HEK293 (cell line): ENCODE measurements around the gene ZNF593OS.

Experiments
- CTCF ChIA-PET: fragments of 350-600 bp; formaldehyde crosslinking; extraction: SDS; loops from one replicate; lab custom pipeline; 2021; ENCODE audit warnings: antibody characterized with exemption; lab: Yijun Ruan, JAX
- POLR2A ChIA-PET: fragments of 300-600 bp; formaldehyde crosslinking; extraction: SDS; loops from one replicate; lab custom pipeline; 2020; ENCODE audit warnings: antibody characterized with exemption, inconsistent platforms; lab: Yijun Ruan, JAX
- H3K27ac ChIP-seq: fragments of 200-500 bp; sonication (Bioruptor generic); 2 replicates; pipeline ENCODE4 v1.5.1; 2014; ENCODE audit warnings: low read depth, low read length, control low read depth, inconsistent platforms; ENCODE audit errors: extremely low read depth
- H3K36me3 ChIP-seq, 2 experiments: fragments of 200-500 bp in 1 of 2; sonication (Bioruptor generic) in 1 of 2; 1 replicate in 1 of 2; 2 replicates in 1 of 2; pipeline ENCODE4 v1.5.1; 2014 to 2017; ENCODE audit warnings: inconsistent platforms in 2 of 2, low read length in 2 of 2; ENCODE audit not compliant: control insufficient read depth in 2 of 2, insufficient read depth in 1 of 2
- H3K4me1 ChIP-seq: fragments of 200-500 bp; sonication (Bioruptor generic); 2 replicates; pipeline ENCODE4 v1.5.1; 2014; ENCODE audit warnings: mild to moderate bottlenecking, low read length, inconsistent platforms; ENCODE audit not compliant: control insufficient read depth, insufficient read depth
- H3K4me3 ChIP-seq: 2 replicates; pipeline ENCODE4 v1.5.1; 2011; ENCODE audit warnings: low read depth, mild to moderate bottlenecking, control low read depth, low read length, moderate library complexity
- H3K9me3 ChIP-seq: fragments of 200-500 bp; sonication (Bioruptor generic); 2 replicates; pipeline ENCODE4 v1.5.1; 2014; ENCODE audit warnings: low read depth, low read length, inconsistent platforms; ENCODE audit not compliant: control insufficient read depth, insufficient read depth
- SALL2 ChIP-seq: fragments of 450-650 bp; formaldehyde crosslinking; IDR thresholded peaks from 2 replicates; pipeline ENCODE4 v1.5.0; 2017; ENCODE audit warnings: missing biosample characterization, mild to moderate bottlenecking, missing genetic modification characterization, borderline replicate concordance
- YY2 ChIP-seq: fragments of 450-650 bp; formaldehyde crosslinking; IDR thresholded peaks from 2 replicates; pipeline ENCODE4 v1.5.1; 2016; ENCODE audit warnings: missing biosample characterization, missing genetic modification characterization
- ZFHX2 ChIP-seq: fragments of 450-650 bp; formaldehyde crosslinking; conservative IDR thresholded peaks from 2 replicates; pipeline ENCODE4 v1.5.1; 2016; ENCODE audit warnings: missing biosample characterization, missing genetic modification characterization
- ZFP3 ChIP-seq: fragments of 450-650 bp; formaldehyde crosslinking; IDR thresholded peaks from 2 replicates; pipeline ENCODE4 v1.5.1; 2016; ENCODE audit warnings: low read depth, missing biosample characterization, missing genetic modification characterization
- ZNF174 ChIP-seq: fragments of 450-650 bp; formaldehyde crosslinking; IDR thresholded peaks from 2 replicates; pipeline ENCODE4 v1.5.0; 2017; ENCODE audit warnings: missing biosample characterization, mild to moderate bottlenecking, missing genetic modification characterization
- ZNF2 ChIP-seq: fragments of 450-650 bp; formaldehyde crosslinking; IDR thresholded peaks from 2 replicates; pipeline ENCODE4 v1.5.1; 2016; ENCODE audit warnings: missing biosample characterization, missing genetic modification characterization
- ZNF24 ChIP-seq: fragments of 450-650 bp; formaldehyde crosslinking; IDR thresholded peaks from 2 replicates; pipeline ENCODE4 v1.5.1; 2016; ENCODE audit warnings: missing biosample characterization, missing genetic modification characterization
- ZNF292 ChIP-seq: fragments of 450-650 bp; formaldehyde crosslinking; IDR thresholded peaks from 2 replicates; pipeline ENCODE4 v1.5.1; 2016; ENCODE audit warnings: low read depth, missing biosample characterization, missing genetic modification characterization, borderline replicate concordance
- ZNF324 ChIP-seq: fragments of 450-650 bp; formaldehyde crosslinking; IDR thresholded peaks from 2 replicates; pipeline ENCODE4 v1.5.1; 2016; ENCODE audit warnings: missing biosample characterization, missing genetic modification characterization
- ZNF521 ChIP-seq: fragments of 450-650 bp; formaldehyde crosslinking; IDR thresholded peaks from 2 replicates; pipeline ENCODE4 v1.5.1; 2017; ENCODE audit warnings: missing biosample characterization, mild to moderate bottlenecking, missing genetic modification characterization
- ZNF558 ChIP-seq: fragments of 450-650 bp; formaldehyde crosslinking; IDR thresholded peaks from 2 replicates; pipeline ENCODE4 v1.5.1; 2016; ENCODE audit warnings: missing biosample characterization, missing genetic modification characterization
- ZNF677 ChIP-seq: fragments of 450-650 bp; IDR thresholded peaks from 2 replicates; pipeline ENCODE4 v1.5.0; 2018; ENCODE audit warnings: missing biosample characterization, mild to moderate bottlenecking, missing genetic modification characterization, moderate library complexity
- ZNF785 ChIP-seq: fragments of 450-650 bp; formaldehyde crosslinking; IDR thresholded peaks from 2 replicates; pipeline ENCODE4 v1.5.1; 2016; ENCODE audit warnings: missing biosample characterization, missing genetic modification characterization
- ZNF843 ChIP-seq: fragments of 450-650 bp; formaldehyde crosslinking; IDR thresholded peaks from 2 replicates; pipeline ENCODE4 v1.5.1; 2016; ENCODE audit warnings: missing biosample characterization, missing genetic modification characterization
- ZSCAN23 ChIP-seq: fragments of 450-650 bp; formaldehyde crosslinking; IDR thresholded peaks from 2 replicates; pipeline ENCODE4 v1.5.1; 2016; ENCODE audit warnings: missing biosample characterization, missing genetic modification characterization
- TF ChIP-seq, protein P1 (sequence below): fragments of 450-650 bp; formaldehyde crosslinking; IDR thresholded peaks from 2 replicates; pipeline ENCODE4 v1.5.1; 2016; ENCODE audit warnings: missing biosample characterization, missing genetic modification characterization, low read depth
- TF ChIP-seq, protein P2 (sequence below): fragments of 450-650 bp; formaldehyde crosslinking; IDR thresholded peaks from 2 replicates; pipeline ENCODE4 v1.5.1; 2016; ENCODE audit warnings: missing biosample characterization, missing genetic modification characterization
- TF ChIP-seq, protein P3 (sequence below): sonication (generic); formaldehyde crosslinking; IDR thresholded peaks from 2 replicates; pipeline ENCODE4 v1.8.1; 2022; ENCODE audit warnings: mild to moderate bottlenecking, moderate library complexity, missing genetic modification reagents
- TF ChIP-seq, protein P4 (sequence below): fragments of 450-650 bp; formaldehyde crosslinking; IDR thresholded peaks from 2 replicates; pipeline ENCODE4 v1.5.1; 2016; ENCODE audit warnings: missing biosample characterization, missing genetic modification characterization

The ZNF593OS gene

DNA sequence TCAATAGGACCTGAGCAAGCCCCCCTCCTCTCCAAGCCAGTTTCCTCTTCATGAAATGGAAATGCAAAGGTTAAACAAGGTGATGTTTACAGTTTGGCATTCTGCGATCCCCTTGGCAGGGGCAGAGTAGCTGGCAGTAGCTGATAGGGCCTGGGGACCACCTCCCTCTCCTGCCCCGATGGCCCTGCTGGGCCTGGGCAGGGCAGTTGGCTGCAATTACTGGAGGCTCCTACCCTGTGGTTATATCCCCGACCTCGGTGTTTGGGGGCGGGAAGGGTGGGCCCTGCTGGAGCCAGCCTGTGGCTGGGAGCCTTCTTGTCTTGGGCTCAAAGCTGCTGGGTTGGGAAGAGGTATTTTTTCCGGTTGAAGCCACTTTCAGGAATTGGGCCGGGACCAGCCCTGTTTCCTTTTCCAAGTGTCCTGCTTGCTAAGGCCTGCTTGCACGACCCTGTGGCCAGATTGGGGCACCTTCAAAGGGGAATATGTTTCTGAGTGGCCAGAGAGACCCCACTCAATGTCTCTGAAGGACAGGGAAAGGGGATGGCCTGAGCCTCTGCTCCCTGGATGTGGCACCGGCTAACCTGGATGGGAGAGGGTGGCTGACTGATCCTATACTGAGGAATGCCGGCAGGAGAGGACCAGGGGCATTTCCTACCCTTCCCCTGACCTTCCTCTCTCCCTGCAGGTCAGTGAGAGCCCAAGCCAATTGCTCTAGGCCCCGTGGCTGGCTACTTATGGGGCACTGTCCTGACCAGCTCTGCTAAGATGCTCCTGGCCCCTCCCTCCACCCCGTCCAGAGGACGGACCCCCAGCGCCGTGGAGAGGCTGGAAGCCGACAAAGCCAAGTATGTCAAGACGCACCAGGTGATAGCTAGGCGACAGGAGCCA is 10.9 kb downstream of the ZNF593OS start (continued):
- TF ChIP-seq, protein P1, sequence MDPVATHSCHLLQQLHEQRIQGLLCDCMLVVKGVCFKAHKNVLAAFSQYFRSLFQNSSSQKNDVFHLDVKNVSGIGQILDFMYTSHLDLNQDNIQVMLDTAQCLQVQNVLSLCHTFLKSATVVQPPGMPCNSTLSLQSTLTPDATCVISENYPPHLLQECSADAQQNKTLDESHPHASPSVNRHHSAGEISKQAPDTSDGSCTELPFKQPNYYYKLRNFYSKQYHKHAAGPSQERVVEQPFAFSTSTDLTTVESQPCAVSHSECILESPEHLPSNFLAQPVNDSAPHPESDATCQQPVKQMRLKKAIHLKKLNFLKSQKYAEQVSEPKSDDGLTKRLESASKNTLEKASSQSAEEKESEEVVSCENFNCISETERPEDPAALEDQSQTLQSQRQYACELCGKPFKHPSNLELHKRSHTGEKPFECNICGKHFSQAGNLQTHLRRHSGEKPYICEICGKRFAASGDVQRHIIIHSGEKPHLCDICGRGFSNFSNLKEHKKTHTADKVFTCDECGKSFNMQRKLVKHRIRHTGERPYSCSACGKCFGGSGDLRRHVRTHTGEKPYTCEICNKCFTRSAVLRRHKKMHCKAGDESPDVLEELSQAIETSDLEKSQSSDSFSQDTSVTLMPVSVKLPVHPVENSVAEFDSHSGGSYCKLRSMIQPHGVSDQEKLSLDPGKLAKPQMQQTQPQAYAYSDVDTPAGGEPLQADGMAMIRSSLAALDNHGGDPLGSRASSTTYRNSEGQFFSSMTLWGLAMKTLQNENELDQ = no peak
- no peak for TF ChIP-seq ZNF292 (tag by site-specific recombination)
- TF ChIP-seq, protein P2, sequence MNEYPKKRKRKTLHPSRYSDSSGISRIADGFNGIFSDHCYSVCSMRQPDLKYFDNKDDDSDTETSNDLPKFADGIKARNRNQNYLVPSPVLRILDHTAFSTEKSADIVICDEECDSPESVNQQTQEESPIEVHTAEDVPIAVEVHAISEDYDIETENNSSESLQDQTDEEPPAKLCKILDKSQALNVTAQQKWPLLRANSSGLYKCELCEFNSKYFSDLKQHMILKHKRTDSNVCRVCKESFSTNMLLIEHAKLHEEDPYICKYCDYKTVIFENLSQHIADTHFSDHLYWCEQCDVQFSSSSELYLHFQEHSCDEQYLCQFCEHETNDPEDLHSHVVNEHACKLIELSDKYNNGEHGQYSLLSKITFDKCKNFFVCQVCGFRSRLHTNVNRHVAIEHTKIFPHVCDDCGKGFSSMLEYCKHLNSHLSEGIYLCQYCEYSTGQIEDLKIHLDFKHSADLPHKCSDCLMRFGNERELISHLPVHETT = no peak
- no peak for TF ChIP-seq ZNF677

DNA sequence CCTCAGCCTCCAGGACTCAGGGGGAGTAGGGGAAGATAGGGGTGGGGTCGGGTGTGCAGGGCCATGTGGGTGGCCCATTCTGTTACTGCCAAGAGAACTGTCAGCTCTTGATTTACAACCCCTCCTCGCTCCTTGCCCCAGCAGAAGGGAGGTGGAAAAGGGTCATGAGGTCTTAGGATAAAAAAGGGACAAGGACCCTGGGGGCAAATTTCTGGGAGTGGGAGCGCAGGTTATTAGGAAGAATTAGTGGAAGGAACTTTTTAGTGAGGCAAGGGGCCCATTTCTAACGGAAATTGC is 11.9 kb downstream of the ZNF593OS start:
- no peaks in the 10 kb centered on the region for H3K9me3 ChIP-seq
- POLR2A ChIA-PET = interaction anchor here (0.7 to 1.2 kb wide), 2 partner anchors 9 to 1104 kb away, joined by 3 to 4 read pairs; partner anchors contain the start of genes C1orf232 and ZNF593
- no peaks in the 10 kb centered on the region for H3K36me3 ChIP-seq
- H3K4me3 ChIP-seq = no peak overlapping the region
- TF ChIP-seq, protein P3, sequence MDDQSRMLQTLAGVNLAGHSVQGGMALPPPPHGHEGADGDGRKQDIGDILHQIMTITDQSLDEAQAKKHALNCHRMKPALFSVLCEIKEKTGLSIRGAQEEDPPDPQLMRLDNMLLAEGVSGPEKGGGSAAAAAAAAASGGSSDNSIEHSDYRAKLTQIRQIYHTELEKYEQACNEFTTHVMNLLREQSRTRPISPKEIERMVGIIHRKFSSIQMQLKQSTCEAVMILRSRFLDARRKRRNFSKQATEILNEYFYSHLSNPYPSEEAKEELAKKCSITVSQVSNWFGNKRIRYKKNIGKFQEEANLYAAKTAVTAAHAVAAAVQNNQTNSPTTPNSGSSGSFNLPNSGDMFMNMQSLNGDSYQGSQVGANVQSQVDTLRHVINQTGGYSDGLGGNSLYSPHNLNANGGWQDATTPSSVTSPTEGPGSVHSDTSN (CRISPR knock-in tag) = no peak
- no peak for TF ChIP-seq YY2
- TF ChIP-seq ZNF521 = no peak
- no peak for TF ChIP-seq ZNF324 (tag by site-specific recombination)
- TF ChIP-seq ZNF843 = no peak
- TF ChIP-seq ZNF558 (tag by site-specific recombination) = no peak
- no peak for TF ChIP-seq ZNF2
- TF ChIP-seq ZNF785 = no peak
- TF ChIP-seq, protein P4, sequence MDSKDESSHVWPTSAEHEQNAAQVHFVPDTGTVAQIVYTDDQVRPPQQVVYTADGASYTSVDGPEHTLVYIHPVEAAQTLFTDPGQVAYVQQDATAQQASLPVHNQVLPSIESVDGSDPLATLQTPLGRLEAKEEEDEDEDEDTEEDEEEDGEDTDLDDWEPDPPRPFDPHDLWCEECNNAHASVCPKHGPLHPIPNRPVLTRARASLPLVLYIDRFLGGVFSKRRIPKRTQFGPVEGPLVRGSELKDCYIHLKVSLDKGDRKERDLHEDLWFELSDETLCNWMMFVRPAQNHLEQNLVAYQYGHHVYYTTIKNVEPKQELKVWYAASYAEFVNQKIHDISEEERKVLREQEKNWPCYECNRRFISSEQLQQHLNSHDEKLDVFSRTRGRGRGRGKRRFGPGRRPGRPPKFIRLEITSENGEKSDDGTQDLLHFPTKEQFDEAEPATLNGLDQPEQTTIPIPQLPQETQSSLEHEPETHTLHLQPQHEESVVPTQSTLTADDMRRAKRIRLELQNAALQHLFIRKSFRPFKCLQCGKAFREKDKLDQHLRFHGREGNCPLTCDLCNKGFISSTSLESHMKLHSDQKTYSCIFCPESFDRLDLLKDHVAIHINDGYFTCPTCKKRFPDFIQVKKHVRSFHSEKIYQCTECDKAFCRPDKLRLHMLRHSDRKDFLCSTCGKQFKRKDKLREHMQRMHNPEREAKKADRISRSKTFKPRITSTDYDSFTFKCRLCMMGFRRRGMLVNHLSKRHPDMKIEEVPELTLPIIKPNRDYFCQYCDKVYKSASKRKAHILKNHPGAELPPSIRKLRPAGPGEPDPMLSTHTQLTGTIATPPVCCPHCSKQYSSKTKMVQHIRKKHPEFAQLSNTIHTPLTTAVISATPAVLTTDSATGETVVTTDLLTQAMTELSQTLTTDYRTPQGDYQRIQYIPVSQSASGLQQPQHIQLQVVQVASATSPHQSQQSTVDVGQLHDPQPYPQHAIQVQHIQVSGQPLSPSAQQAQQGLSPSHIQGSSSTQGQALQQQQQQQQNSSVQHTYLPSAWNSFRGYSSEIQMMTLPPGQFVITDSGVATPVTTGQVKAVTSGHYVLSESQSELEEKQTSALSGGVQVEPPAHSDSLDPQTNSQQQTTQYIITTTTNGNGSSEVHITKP (tag by site-specific recombination) = no peak
- no peak for TF ChIP-seq ZFP3 (tag by site-specific recombination)
- TF ChIP-seq ZNF174 = no peak
- TF ChIP-seq ZFHX2 (tag by site-specific recombination) = no peak
- TF ChIP-seq ZNF24 (tag by site-specific recombination) = no peak
- no peak for TF ChIP-seq SALL2 (tag by site-specific recombination)
- TF ChIP-seq ZSCAN23 = no peak
- CTCF ChIA-PET = interaction anchor here (2.1 kb wide), 1 partner anchor 15 kb away, joined by 13 read pairs; no protein-coding TSS in a partner anchor
- no peak overlapping the region for H3K27ac ChIP-seq
- no peaks in the 10 kb centered on the region; the same call in 1 of the 2 replicates for H3K4me1 ChIP-seq
